Panc1 (cell line): ENCODE results near the gene C16orf78. TPM values are rescaled to one million over a fixed set of nuclear protein-coding genes. Genes with fewer than 3 reads are reported as not detected.

ENCODE experiments used
- ATAC-seq: fragments of 200-7000 bp; cut with Tn5 transposase; 2 replicates; pipeline ENCODE4 v1.9.1; 2020; ENCODE audit warnings: mild to moderate bottlenecking, moderate library complexity
- BruUV-seq: library from RNA; stranded (reverse); fragments of 400-500 nt; replicated peaks from 2 replicates; lab custom pipeline; 2021; lab: Mats Ljungman, UMichigan
- CTCF ChIA-PET: fragments of 300-600 bp; sonication (Branson Sonifier 250); formaldehyde crosslinking; loops from one replicate; lab custom pipeline; 2022; ENCODE audit warnings: antibody characterized with exemption; lab: Charles Lee
- POLR2A ChIA-PET: fragments of 300-600 bp; sonication (Branson Sonifier 250); formaldehyde crosslinking; loops from one replicate; lab custom pipeline; 2022; ENCODE audit warnings: antibody characterized with exemption; lab: Charles Lee
- DNase-seq: peaks from one replicate; pipeline ENCODE4 v3.0.0-alpha.2; 2010; ENCODE audit warnings: low read depth, low spot score
- H3K27ac ChIP-seq: 2 replicates; pipeline ENCODE4 v1.5.1; 2011; ENCODE audit warnings: mild to moderate bottlenecking, low read length, inconsistent platforms
- H3K27me3 ChIP-seq: fragments of 200-500 bp; sonication (Bioruptor generic); 2 replicates; pipeline ENCODE4 v1.6.0; 2014; ENCODE audit warnings: low read length, inconsistent platforms; ENCODE audit not compliant: control insufficient read depth, insufficient read depth
- H3K36me3 ChIP-seq: fragments of 200-500 bp; sonication (Bioruptor generic); 2 replicates; pipeline ENCODE4 v1.5.1; 2014; ENCODE audit warnings: inconsistent platforms, mild to moderate bottlenecking, low read length, moderate library complexity; ENCODE audit not compliant: control insufficient read depth, insufficient read depth
- H3K4me1 ChIP-seq: 2 replicates; pipeline ENCODE4 v1.5.1; 2011; ENCODE audit warnings: inconsistent platforms, mild to moderate bottlenecking, low read length, moderate library complexity; ENCODE audit not compliant: control insufficient read depth, insufficient read depth
- H3K4me3 ChIP-seq, 2 experiments: 2 replicates each; pipeline ENCODE4 v1.5.1; 2011 to 2012; ENCODE audit warnings: low read depth in 2 of 2, low read length in 2 of 2, mild to moderate bottlenecking in 2 of 2, inconsistent platforms in 1 of 2, moderate library complexity in 1 of 2
- H3K9me3 ChIP-seq: fragments of 200-500 bp; sonication (Bioruptor generic); 2 replicates; pipeline ENCODE4 v1.5.1; 2014; ENCODE audit warnings: low read depth, mild to moderate bottlenecking, inconsistent platforms, low read length, moderate library complexity; ENCODE audit not compliant: control insufficient read depth, insufficient read depth
- CTCF ChIP-seq: fragments of 450-650 bp; IDR thresholded peaks from 2 replicates; pipeline ENCODE4 v1.5.1; 2017; ENCODE audit warnings: mild to moderate bottlenecking
- POLR2AphosphoS5 ChIP-seq: IDR thresholded peaks from 2 replicates; pipeline ENCODE4 v1.6.1; 2012; ENCODE audit warnings: mild to moderate bottlenecking, low read depth, low read length, moderate library complexity
- REST ChIP-seq, 2 experiments: IDR thresholded peaks; 2 replicates each; pipeline ENCODE4 v1.6.1; 2011 to 2012; ENCODE audit warnings: low read depth in 2 of 2, control low read depth in 1 of 2, low read length in 1 of 2, mild to moderate bottlenecking in 1 of 2, moderate library complexity in 1 of 2; ENCODE audit not compliant: insufficient read depth in 1 of 2
- SIN3A ChIP-seq: IDR thresholded peaks from 2 replicates; pipeline ENCODE4 v1.6.1; 2012; ENCODE audit warnings: low read depth, mild to moderate bottlenecking, low read length, moderate library complexity, borderline replicate concordance; ENCODE audit not compliant: insufficient read depth
- TCF7L2 ChIP-seq: IDR thresholded peaks from 2 replicates; pipeline ENCODE4 v1.6.1; 2011; ENCODE audit warnings: mild to moderate bottlenecking, low read depth, low read length, inconsistent platforms
- in situ Hi-C: cut with HindIII; loops from 2 replicates; pipeline ENCODE4 v1.10.0; 2016; ENCODE audit warnings: low sequenced_read_pairs, low pct_unique_long_range_greater_than_20kb
- intact Hi-C: fragments of 100-400 bp; cut with micrococcal nuclease; formaldehyde crosslinking; loops from one replicate; pipeline ENCODE4 v1.10.0; 2022; ENCODE audit not compliant: unreplicated experiment
- total RNA-seq: library from RNA; stranded (reverse); gene quantifications from one replicate; pipeline ENCODE4 v1.2.1, GENCODE V29; 2021; ENCODE audit not compliant: unreplicated experiment

The C16orf78 gene
- total RNA-seq, 1 experiment from 2014 or later: not detected

- POLR2A ChIA-PET: no interaction called here
- CTCF ChIA-PET: no interaction called here
- H3K4me3 ChIP-seq: no peak overlapping the region
- no TSS peak for BruUV-seq
- intact Hi-C loops: no loop called here
- H3K27ac ChIP-seq: no peak overlapping the region
- ATAC-seq: no peak
- H3K36me3 ChIP-seq: no peaks in the 10 kb centered on the region
- no peak for TF ChIP-seq SIN3A
- no peak for TF ChIP-seq REST (IDR thresholded peaks at IDR 0.05; ENCODE audit: insufficient read depth in 1 of 2, low read depth in 2 of 2, low read length in 1 of 2)
- TF ChIP-seq CTCF: no peak
- no peak for TF ChIP-seq TCF7L2
- no peak for TF ChIP-seq POLR2AphosphoS5
- no peak for DNase-seq
- H3K9me3 ChIP-seq: no peaks in the 10 kb centered on the region
- in situ Hi-C loops: no loop called here
- H3K27me3 ChIP-seq: no peaks in the 10 kb centered on the region; the same call in 1 of the 2 replicates
- no peaks in the 10 kb centered on the region for H3K4me1 ChIP-seq
Measured at GRCh38 chr16:49338611-49339265, 34.9 kb upstream of the C16orf78 start.

- no peak for DNase-seq
- Histone ChIP-seq H3K36me3 (no peaks in the 10 kb centered on the region), H3K4me1 (no peaks in the 10 kb centered on the region), H3K4me3 (no peak overlapping the region), H3K27me3 (no peaks in the 10 kb centered on the region; the same call in 1 of the 2 replicates), H3K9me3 (no peaks in the 10 kb centered on the region), H3K27ac (no peak overlapping the region)
- ChIA-PET POLR2A (no interaction called here), CTCF (no interaction called here)
- no peak for ATAC-seq
- BruUV-seq: no TSS peak
- intact Hi-C loops: no loop called here
- in situ Hi-C loops: no loop called here
- TF ChIP-seq TCF7L2: no peak
- no peak for TF ChIP-seq SIN3A
- TF ChIP-seq REST (IDR thresholded peaks at IDR 0.05; ENCODE audit: insufficient read depth in 1 of 2, low read depth in 2 of 2, low read length in 1 of 2): no peak
- no peak for TF ChIP-seq CTCF
- TF ChIP-seq POLR2AphosphoS5: no peak
Measured at GRCh38 chr16:49340466-49340865, 33.1 kb upstream of the C16orf78 start.
